Neural progenitor cell (in vitro differentiated cells): ENCODE data around the gene MX1. TPM values are rescaled to one million over a fixed set of nuclear protein-coding genes. Genes with fewer than 3 reads are reported as not detected.

Experiments used
- DNase-seq: peaks from one replicate; pipeline ENCODE4 v3.0.0-alpha.2; 2016; ENCODE audit warnings: low spot score
- H2AFZ ChIP-seq: fragments of 200-600 bp; sonication (generic); replicated peaks from 2 replicates; pipeline ENCODE4 v1.6.1; 2016; ENCODE audit warnings: antibody characterized with exemption
- H3F3A ChIP-seq: fragments of 200-600 bp; sonication (generic); 2 replicates; pipeline ENCODE4 v1.6.1; 2016; ENCODE audit warnings: antibody characterized with exemption, low read depth
- H3K27ac ChIP-seq: fragments of 200-600 bp; sonication (generic); 2 replicates; pipeline ENCODE4 v1.5.1; 2016; ENCODE audit warnings: mild to moderate bottlenecking
- H3K27me3 ChIP-seq: fragments of 200-600 bp; sonication (generic); 2 replicates; pipeline ENCODE4 v1.6.1; 2016; ENCODE audit warnings: mild to moderate bottlenecking, moderate library complexity
- H3K36me3 ChIP-seq: fragments of 200-600 bp; sonication (generic); 2 replicates; pipeline ENCODE4 v1.5.1; 2016
- H3K4me1 ChIP-seq: fragments of 200-600 bp; sonication (generic); 2 replicates; pipeline ENCODE4 v1.6.1; 2016; ENCODE audit warnings: mixed run types
- H3K4me2 ChIP-seq: fragments of 200-600 bp; sonication (generic); 2 replicates; pipeline ENCODE4 v1.6.1; 2016
- H3K4me3 ChIP-seq: fragments of 200-600 bp; sonication (generic); 2 replicates; pipeline ENCODE4 v1.5.1; 2016
- H3K79me2 ChIP-seq: fragments of 200-600 bp; sonication (generic); 2 replicates; pipeline ENCODE4 v1.6.1; 2016; ENCODE audit warnings: low read depth
- H3K9ac ChIP-seq: fragments of 200-600 bp; sonication (generic); 2 replicates; pipeline ENCODE4 v1.6.1; 2016
- H3K9me3 ChIP-seq: fragments of 200-600 bp; sonication (generic); 2 replicates; pipeline ENCODE4 v1.5.1; 2016; ENCODE audit warnings: low read depth
- H4K20me1 ChIP-seq: fragments of 200-600 bp; sonication (generic); 2 replicates; pipeline ENCODE4 v1.6.1; 2016; ENCODE audit warnings: low read depth
- H3K27ac Mint-ChIP-seq: 3 replicates; pipeline ENCODE4 v1.8.0; 2021; ENCODE audit warnings: mixed read lengths
- H3K27me3 Mint-ChIP-seq: 2 replicates; pipeline ENCODE4 v1.8.0; 2022; ENCODE audit warnings: low read depth, mild to moderate bottlenecking, inconsistent platforms, moderate library complexity, mixed read lengths; ENCODE audit not compliant: insufficient read depth
- H3K36me3 Mint-ChIP-seq: 3 replicates; pipeline ENCODE4 v1.8.0; 2021; ENCODE audit warnings: mixed read lengths
- H3K4me1 Mint-ChIP-seq: 3 replicates; pipeline ENCODE4 v1.8.0; 2021; ENCODE audit warnings: mixed read lengths
- H3K4me3 Mint-ChIP-seq: 3 replicates; pipeline ENCODE4 v1.8.0; 2021; ENCODE audit warnings: mild to moderate bottlenecking, moderate library complexity, mixed read lengths
- H3K9me3 Mint-ChIP-seq: 3 replicates; pipeline ENCODE4 v1.8.0; 2020; ENCODE audit warnings: mixed read lengths
- EZH2 ChIP-seq: fragments of 200-600 bp; sonication (generic); IDR thresholded peaks from 2 replicates; pipeline ENCODE4 v1.6.1; 2017; ENCODE audit warnings: antibody characterized with exemption, mild to moderate bottlenecking, moderate library complexity
- EZH2phosphoT487 ChIP-seq: fragments of 200-600 bp; sonication (generic); IDR thresholded peaks from 2 replicates; pipeline ENCODE4 v1.6.1; 2017; ENCODE audit warnings: antibody characterized with exemption
- total RNA-seq: library from RNA; depleted of rRNA; stranded (reverse); fragments of >200 nt; gene quantifications from 2 replicates; pipeline ENCODE4 v1.2.3, GENCODE V29; 2015; ENCODE audit warnings: low replicate concordance
- TF ChIP-seq, protein P1 (sequence below): fragments of 200-600 bp; sonication (generic); IDR thresholded peaks from 2 replicates; pipeline ENCODE4 v1.5.1; 2017; ENCODE audit warnings: antibody characterized with exemption, mild to moderate bottlenecking

MX1 gene
- total RNA-seq, 1 donor from 2014 or later: 1.7 TPM

DNA sequence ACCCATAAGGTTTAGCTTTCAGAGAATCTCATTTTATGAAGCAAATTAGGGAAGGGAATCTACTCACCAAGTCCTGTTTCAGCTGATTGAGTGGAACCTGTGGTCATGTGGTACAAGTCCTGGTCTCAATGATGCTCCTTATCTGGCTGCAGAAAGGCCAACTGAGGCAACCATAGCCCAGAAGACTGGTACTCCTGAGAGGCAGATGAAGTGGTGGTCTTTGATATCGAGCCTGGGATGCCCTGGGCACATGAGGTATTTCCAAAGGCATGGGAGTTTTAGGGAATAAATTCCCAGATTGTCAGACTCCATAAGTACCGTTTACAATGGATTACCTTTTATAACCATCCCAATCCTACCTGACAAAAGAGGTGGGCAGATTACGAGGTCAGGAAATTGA, 3.3 kb downstream of the MX1 start:
- no peak overlapping the region for H3K4me2 ChIP-seq
- no peaks in the 10 kb centered on the region for H3K9me3 ChIP-seq
- H3K4me1 Mint-ChIP-seq: peaks cover 2% of the 10 kb centered on the region
- no peaks in the 10 kb centered on the region for H3K4me1 ChIP-seq
- peaks cover 16% of the 10 kb centered on the region for H3K27me3 Mint-ChIP-seq
- no peaks in the 10 kb centered on the region for H4K20me1 ChIP-seq
- no peaks in the 10 kb centered on the region for H3K79me2 ChIP-seq
- H3K27ac Mint-ChIP-seq: no peak overlapping the region
- DNase-seq: no peak
- H2AFZ ChIP-seq: no peak overlapping the region
- TF ChIP-seq EZH2phosphoT487 (no peak), EZH2 (no peak)
- TF ChIP-seq, protein P1, sequence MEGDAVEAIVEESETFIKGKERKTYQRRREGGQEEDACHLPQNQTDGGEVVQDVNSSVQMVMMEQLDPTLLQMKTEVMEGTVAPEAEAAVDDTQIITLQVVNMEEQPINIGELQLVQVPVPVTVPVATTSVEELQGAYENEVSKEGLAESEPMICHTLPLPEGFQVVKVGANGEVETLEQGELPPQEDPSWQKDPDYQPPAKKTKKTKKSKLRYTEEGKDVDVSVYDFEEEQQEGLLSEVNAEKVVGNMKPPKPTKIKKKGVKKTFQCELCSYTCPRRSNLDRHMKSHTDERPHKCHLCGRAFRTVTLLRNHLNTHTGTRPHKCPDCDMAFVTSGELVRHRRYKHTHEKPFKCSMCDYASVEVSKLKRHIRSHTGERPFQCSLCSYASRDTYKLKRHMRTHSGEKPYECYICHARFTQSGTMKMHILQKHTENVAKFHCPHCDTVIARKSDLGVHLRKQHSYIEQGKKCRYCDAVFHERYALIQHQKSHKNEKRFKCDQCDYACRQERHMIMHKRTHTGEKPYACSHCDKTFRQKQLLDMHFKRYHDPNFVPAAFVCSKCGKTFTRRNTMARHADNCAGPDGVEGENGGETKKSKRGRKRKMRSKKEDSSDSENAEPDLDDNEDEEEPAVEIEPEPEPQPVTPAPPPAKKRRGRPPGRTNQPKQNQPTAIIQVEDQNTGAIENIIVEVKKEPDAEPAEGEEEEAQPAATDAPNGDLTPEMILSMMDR: no peak
- H3K9me3 Mint-ChIP-seq: no peaks in the 10 kb centered on the region
- no peak overlapping the region for H3K4me3 ChIP-seq
- peaks cover 3% of the 10 kb centered on the region for H3K36me3 Mint-ChIP-seq
- H3K27me3 ChIP-seq: peaks cover 50% of the 10 kb centered on the region
- H3K27ac ChIP-seq: no peak overlapping the region
- H3K9ac ChIP-seq: no peak overlapping the region
- no peaks in the 10 kb centered on the region for H3K36me3 ChIP-seq
- H3F3A ChIP-seq: no peaks in the 10 kb centered on the region
- H3K4me3 Mint-ChIP-seq: no peak overlapping the region

DNA sequence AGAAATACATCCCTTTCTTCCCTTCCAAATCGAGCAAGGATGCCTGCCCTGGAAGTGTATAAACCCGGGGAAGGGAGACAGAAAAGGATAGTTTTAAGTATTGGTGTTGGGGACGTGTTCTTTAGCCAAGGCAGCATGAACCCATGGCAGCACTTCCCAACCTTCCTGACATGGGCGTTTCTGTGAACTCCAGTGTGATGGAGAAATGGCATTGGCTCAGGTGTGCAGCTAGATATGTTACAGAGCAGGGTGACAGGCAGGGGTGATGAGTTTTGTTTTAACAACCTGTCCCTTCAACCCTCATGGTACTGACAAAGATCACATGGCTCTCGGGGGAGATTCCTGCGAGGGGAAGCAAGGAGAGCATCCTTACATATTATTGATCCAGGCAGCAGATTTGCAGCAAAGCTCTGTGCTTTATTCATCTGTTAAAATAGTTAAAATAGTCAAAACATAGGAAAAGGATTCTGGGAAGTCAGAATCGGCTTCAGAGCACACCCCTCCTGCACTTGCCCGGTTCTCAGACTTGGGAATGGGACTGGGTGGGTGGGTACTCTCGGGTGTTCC, 4.0 kb downstream of the MX1 start:
- no peaks in the 10 kb centered on the region for H3K36me3 ChIP-seq
- no peak overlapping the region for H3K27ac ChIP-seq
- H3K36me3 Mint-ChIP-seq: peaks cover 2% of the 10 kb centered on the region
- no peak overlapping the region for H3K4me3 Mint-ChIP-seq
- no peak overlapping the region for H3K4me2 ChIP-seq
- H3K27me3 ChIP-seq: peaks cover 43% of the 10 kb centered on the region
- no peaks in the 10 kb centered on the region for H3K79me2 ChIP-seq
- no peak overlapping the region for H3K27ac Mint-ChIP-seq
- peaks cover 16% of the 10 kb centered on the region for H3K27me3 Mint-ChIP-seq
- peaks cover 2% of the 10 kb centered on the region for H3K4me1 Mint-ChIP-seq
- H3K9me3 ChIP-seq: no peaks in the 10 kb centered on the region
- H3K4me3 ChIP-seq: no peak overlapping the region
- no peaks in the 10 kb centered on the region for H3F3A ChIP-seq
- no peaks in the 10 kb centered on the region for H3K9me3 Mint-ChIP-seq
- TF ChIP-seq EZH2 (no peak), EZH2phosphoT487 (no peak)
- TF ChIP-seq, protein P1: no peak
- H2AFZ ChIP-seq: no peak overlapping the region
- no peak for DNase-seq
- no peaks in the 10 kb centered on the region for H3K4me1 ChIP-seq
- no peak overlapping the region for H3K9ac ChIP-seq
- no peaks in the 10 kb centered on the region for H4K20me1 ChIP-seq

DNA sequence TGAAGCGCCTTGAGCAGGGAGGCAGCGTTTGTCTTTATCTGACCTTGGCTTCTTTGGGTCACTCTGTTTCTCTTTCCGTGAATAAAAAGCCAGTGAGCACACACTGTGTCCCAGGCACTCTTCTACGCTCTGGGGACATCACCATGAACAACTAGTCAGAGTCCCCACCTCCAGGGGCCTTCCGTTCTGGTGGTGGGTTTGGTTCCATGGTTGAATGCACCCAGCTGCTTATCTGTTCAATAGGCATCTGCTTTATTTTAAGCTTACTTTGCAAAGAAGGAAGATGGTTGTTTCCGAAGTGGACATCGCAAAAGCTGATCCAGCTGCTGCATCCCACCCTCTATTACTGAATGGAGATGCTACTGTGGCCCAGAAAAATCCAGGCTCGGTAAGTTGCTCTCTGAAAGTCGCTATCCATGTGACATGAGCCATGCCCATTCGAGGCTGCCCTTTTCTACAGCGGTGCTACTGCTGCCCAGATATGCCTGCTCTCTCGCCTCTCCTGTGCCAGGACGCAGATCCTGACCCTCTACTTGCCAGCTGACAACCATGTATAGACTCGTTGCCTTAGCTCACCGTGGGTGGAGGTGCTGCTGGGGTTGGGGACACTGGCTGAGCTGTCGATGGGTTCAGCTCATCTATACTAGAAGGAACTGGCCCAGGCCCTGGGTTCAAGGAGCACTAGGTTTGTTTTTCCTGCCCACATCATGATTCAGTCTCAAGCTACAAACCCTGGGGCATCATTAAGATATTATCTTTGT, 5.9 kb downstream of the MX1 start:
- Mint-ChIP-seq H3K27ac (no peak overlapping the region), H3K27me3 (peaks cover 11% of the 10 kb centered on the region), H3K9me3 (peaks cover 4% of the 10 kb centered on the region), H3K4me1 (peaks cover 2% of the 10 kb centered on the region), H3K4me3 (no peak overlapping the region), H3K36me3 (no peaks in the 10 kb centered on the region)
- no peaks in the 10 kb centered on the region for H3K79me2 ChIP-seq
- no peak overlapping the region for H3K4me2 ChIP-seq
- no peak overlapping the region for H2AFZ ChIP-seq
- H3K27ac ChIP-seq: no peak overlapping the region
- no peaks in the 10 kb centered on the region for H3K36me3 ChIP-seq
- no peaks in the 10 kb centered on the region for H3K9me3 ChIP-seq
- H3F3A ChIP-seq: no peaks in the 10 kb centered on the region
- no peaks in the 10 kb centered on the region for H3K4me1 ChIP-seq
- no peak overlapping the region for H3K4me3 ChIP-seq
- TF ChIP-seq EZH2: no peak
- TF ChIP-seq, protein P1: no peak
- no peak for TF ChIP-seq EZH2phosphoT487
- H3K27me3 ChIP-seq: peaks cover 23% of the 10 kb centered on the region
- no peak overlapping the region for H3K9ac ChIP-seq
- no peak for DNase-seq
- no peaks in the 10 kb centered on the region for H4K20me1 ChIP-seq
